HG03439 (cell line): ENCODE results near the gene CYP24A1.
"Not testable (repeated sequence)": the region's sequence is repeated elsewhere in the genome, so short reads cannot be mapped to it uniquely, and the experiment has no call there.

Source experiments
- ATAC-seq: cut with Tn5 transposase; IDR thresholded peaks from one replicate; pipeline ENCODE4 v1.9.1; 2021; ENCODE audit warnings: mild to moderate bottlenecking, moderate library complexity; ENCODE audit not compliant: unreplicated experiment

Gene CYP24A1

GRCh38 chr20:54134445-54135220, 39.2 kb downstream of the CYP24A1 start:
- ATAC-seq = no peak

- ATAC-seq = no peak
Measured at GRCh38 chr20:54133434-54134427, 40.1 kb downstream of the CYP24A1 start.

- no peak for ATAC-seq
Measured at GRCh38 chr20:54132612-54133433, 41.0 kb downstream of the CYP24A1 start.

- no peak for ATAC-seq
Measured at GRCh38 chr20:54131675-54132611, 41.8 kb downstream of the CYP24A1 start.

- ATAC-seq = not testable (repeated sequence)
Measured at GRCh38 chr20:54131125-54131524, 42.7 kb downstream of the CYP24A1 start.

GRCh38 chr20:54129350-54129749, 44.4 kb downstream of the CYP24A1 start:
- no peak for ATAC-seq

- no peak for ATAC-seq
Measured at GRCh38 chr20:54127855-54128574, 45.8 kb downstream of the CYP24A1 start.

- no peak for ATAC-seq
Measured at GRCh38 chr20:54126806-54127655, 46.8 kb downstream of the CYP24A1 start.

GRCh38 chr20:54126328-54126727, 47.5 kb downstream of the CYP24A1 start:
- ATAC-seq = not testable (repeated sequence)

- ATAC-seq = no peak
Measured at GRCh38 chr20:54123587-54124180, 50.1 kb downstream of the CYP24A1 start.

GRCh38 chr20:54122681-54123586, 50.9 kb downstream of the CYP24A1 start:
- ATAC-seq = no peak

- ATAC-seq = no peak
Measured at GRCh38 chr20:54122189-54122588, 51.6 kb downstream of the CYP24A1 start.

- no peak for ATAC-seq
Measured at GRCh38 chr20:54119744-54120143, 54.0 kb downstream of the CYP24A1 start.

GRCh38 chr20:54118220-54119001, 55.4 kb downstream of the CYP24A1 start:
- no peak for ATAC-seq

GRCh38 chr20:54116550-54117235, 57.1 kb downstream of the CYP24A1 start:
- no peak for ATAC-seq
